CD4-positive, alpha-beta T cell treated with Interleukin-6 for 4 hours (primary cell): ENCODE data around the gene CFAP46.
"Not testable (repeated sequence)": the region's sequence is repeated elsewhere in the genome, so short reads cannot be mapped to it uniquely, and the experiment has no call there.

Source experiments
- DNase-seq: peaks from one replicate; pipeline ENCODE4 v3.0.0-alpha.2; 2020; ENCODE audit warnings: mixed read lengths

The CFAP46 gene

DNA sequence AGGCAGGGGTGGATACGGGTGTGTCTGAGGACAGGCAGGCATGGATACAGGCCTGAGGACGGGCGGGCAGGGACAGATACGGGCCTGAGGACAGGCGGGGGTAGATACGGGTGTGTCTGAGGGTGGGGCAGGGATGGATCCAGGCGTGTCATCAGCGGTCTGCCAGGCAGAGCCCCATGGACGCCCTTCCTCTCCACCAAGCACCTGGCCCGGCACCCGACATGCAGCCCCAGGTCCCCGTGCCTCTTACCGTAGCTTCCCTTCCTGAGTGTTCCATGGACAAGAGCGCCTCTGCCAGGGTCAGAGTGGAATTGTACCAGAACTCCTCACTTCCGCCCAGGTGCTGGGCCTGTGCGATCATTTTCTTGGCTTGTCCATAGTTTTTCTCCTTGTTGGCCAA, 81.8 kb downstream of the CFAP46 start:
- DNase-seq: no peak

- no peak for DNase-seq
Observed at GRCh38 chr10:132859084-132859855, 83.1 kb downstream of the CFAP46 start.

GRCh38 chr10:132858121-132859081, 84.0 kb downstream of the CFAP46 start:
- no peak for DNase-seq

GRCh38 chr10:132856869-132857524, 85.4 kb downstream of the CFAP46 start:
- DNase-seq: no peak

GRCh38 chr10:132855889-132856288, 86.5 kb downstream of the CFAP46 start:
- DNase-seq: no peak

GRCh38 chr10:132851451-132851850, 90.9 kb downstream of the CFAP46 start:
- no peak for DNase-seq

GRCh38 chr10:132850896-132851295, 91.5 kb downstream of the CFAP46 start:
- DNase-seq: no peak

GRCh38 chr10:132850246-132850645, 92.1 kb downstream of the CFAP46 start:
- DNase-seq: no peak

DNA sequence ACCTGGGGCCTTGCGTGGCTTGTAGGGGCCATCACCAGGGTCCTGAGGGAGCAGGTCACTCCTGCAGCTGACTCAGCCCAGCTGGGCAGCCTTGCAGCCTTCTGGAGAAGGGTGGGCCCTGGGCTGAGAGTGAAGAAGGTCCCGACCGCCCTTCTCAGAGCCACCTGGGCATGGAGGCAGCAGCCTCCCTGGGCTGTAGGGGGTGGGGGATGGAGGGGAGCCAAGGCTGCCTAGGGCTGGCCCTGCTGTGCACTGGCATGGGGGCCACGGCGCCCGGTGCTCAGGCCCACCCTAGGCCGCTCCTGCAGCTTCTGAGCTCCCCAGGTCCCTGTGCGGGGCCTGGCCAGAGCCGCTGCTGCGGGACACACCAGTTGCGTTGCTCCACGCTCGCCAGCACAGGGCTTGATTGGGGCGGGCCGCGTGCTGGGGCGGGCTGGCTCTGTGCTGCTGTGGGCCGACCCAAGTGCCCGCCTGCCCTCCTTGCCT, 92.8 kb downstream of the CFAP46 start:
- DNase-seq: no peak

- no peak for DNase-seq
Observed at GRCh38 chr10:132848951-132849545, 93.3 kb downstream of the CFAP46 start.

GRCh38 chr10:132848291-132848701, 94.1 kb downstream of the CFAP46 start:
- no peak for DNase-seq

- DNase-seq: no peak
Observed at GRCh38 chr10:132847856-132848255, 94.5 kb downstream of the CFAP46 start.

GRCh38 chr10:132847416-132847777, 95.0 kb downstream of the CFAP46 start:
- DNase-seq: no peak

- DNase-seq: no peak
Observed at GRCh38 chr10:132846631-132847415, 95.5 kb downstream of the CFAP46 start.

GRCh38 chr10:132845780-132846595, 96.4 kb downstream of the CFAP46 start:
- no peak for DNase-seq

DNA sequence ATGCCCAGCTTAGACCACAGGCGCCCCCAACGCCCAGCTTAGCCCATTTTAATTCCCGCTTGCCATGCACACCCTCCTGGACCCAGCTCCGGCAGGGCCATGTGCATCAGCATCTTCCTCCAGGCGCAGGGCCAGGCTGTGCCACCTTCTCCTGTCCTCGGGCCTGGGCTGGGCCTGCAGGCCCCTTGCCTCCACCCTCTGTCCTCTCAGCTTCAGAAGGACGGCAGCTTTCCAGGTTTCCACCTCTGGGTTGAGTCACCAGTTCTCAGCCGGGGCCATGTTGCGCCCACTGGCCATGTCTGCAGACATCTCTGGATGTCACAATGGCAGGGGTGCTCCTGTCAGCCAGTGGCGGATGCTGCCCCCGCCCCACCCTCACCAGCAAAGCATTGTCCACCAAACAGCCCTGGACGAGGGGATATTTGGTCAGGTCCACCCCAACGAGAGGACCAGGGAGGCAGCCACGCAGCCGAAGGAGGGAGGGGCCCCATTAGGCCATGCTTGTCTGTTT, 97.3 kb downstream of the CFAP46 start:
- DNase-seq: no peak

DNA sequence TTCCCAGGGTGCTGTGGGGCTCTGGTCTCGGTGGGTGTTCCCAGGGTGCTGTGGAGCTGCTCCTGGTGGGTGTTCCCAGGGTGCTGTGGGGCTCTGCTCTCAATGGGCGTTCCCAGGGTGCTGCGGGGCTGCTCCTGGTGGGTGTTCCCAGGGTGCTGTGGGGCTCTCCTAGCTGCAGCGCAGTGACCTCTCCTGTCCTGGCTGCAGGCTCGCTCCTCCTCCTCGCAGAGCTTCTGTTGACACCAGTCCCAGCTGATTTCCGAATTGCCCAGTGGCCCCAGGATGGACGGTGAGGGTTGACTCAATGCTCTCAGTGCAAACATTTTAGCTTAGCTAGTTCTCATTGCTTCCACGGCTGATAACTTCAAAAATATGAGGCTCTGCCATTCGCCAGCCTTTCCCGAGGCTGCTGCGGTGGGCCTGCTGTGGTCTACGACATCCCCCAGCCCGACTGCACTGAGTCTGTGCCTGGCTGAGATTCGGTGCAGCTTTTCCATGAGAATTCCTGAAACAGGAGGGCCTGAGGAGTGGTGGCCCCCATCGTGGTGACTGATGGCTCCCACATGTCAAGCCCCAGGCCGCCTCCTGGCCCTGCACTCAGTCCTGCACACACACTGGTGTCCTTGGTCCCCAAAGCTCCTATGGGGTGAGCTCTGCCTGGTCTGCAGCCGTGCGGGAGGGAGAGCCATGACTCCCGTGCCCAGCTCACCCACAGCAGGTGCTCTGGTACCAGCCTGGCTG, 98.1 kb downstream of the CFAP46 start:
- DNase-seq: no peak

GRCh38 chr10:132843276-132843675, 99.1 kb downstream of the CFAP46 start:
- DNase-seq: not testable (repeated sequence)

- DNase-seq: no peak
Observed at GRCh38 chr10:132842397-132842796, 100.0 kb downstream of the CFAP46 start.

- no peak for DNase-seq
Observed at GRCh38 chr10:132841615-132841975, 100.8 kb downstream of the CFAP46 start.
